ENCODE results near the gene DOK5.
A peak's percentile ranks its signal among the peaks of the same experiment; 100 is the strongest.

Gene DOK5

DNA sequence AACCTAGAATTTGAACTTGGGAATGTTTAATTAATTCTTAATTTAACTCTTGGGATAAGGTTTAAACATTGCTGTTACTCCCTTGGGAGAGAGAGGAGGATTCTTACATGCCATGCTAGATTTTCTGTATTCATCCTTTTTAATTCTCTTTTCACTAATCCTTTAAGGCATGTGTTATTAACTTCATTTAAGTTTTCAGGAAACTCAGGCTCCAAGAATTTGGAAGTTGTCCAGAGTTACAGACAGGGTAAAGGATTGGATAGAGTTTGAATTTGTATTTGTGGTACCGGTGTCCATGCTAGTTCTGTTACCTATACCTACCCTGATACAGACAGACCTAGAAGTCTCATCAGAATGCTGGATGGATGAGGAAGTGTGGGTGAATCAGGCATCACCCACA is 23.7 kb downstream of the DOK5 start:
- Mint-ChIP-seq H3K4me1 (no peaks in the 10 kb centered on the region), H3K27ac (no peak overlapping the region), H3K27me3 (ENCODE audit: low read depth, poor library complexity) (peaks cover 6% of the 10 kb centered on the region), H3K4me3 (no peak overlapping the region), H3K9me3 (no peaks in the 10 kb centered on the region), H3K36me3 (ENCODE audit: low read depth) (no peaks in the 10 kb centered on the region)
- no peak for DNase-seq
- TF ChIP-seq, protein P1, sequence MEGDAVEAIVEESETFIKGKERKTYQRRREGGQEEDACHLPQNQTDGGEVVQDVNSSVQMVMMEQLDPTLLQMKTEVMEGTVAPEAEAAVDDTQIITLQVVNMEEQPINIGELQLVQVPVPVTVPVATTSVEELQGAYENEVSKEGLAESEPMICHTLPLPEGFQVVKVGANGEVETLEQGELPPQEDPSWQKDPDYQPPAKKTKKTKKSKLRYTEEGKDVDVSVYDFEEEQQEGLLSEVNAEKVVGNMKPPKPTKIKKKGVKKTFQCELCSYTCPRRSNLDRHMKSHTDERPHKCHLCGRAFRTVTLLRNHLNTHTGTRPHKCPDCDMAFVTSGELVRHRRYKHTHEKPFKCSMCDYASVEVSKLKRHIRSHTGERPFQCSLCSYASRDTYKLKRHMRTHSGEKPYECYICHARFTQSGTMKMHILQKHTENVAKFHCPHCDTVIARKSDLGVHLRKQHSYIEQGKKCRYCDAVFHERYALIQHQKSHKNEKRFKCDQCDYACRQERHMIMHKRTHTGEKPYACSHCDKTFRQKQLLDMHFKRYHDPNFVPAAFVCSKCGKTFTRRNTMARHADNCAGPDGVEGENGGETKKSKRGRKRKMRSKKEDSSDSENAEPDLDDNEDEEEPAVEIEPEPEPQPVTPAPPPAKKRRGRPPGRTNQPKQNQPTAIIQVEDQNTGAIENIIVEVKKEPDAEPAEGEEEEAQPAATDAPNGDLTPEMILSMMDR (IDR thresholded peaks at IDR 0.05), result no peak

DNA sequence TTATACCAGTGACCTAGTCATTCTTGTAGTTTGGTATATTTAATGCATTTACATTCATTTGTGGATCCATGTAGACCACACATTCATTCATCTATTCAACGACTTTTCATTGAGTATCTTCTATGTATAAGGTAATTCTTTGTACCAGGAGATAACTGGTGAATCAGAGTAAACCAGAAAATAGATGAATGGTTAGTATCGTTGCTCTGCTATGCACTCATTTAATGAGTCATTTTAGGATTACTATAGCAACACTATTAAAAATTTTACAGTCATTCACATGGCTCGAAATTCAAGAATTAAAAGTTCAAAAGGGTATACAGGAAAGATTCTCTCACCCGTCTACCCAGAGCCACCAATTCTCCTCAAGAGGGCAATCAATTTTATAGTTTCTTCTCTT is 26.8 kb downstream of the DOK5 start:
- no peak for DNase-seq
- Mint-ChIP-seq H3K4me3 (no peak overlapping the region), H3K27ac (no peak overlapping the region), H3K4me1 (no peaks in the 10 kb centered on the region), H3K9me3 (no peaks in the 10 kb centered on the region), H3K36me3 (ENCODE audit: low read depth) (no peaks in the 10 kb centered on the region), H3K27me3 (ENCODE audit: low read depth, poor library complexity) (peaks cover 6% of the 10 kb centered on the region)
- TF ChIP-seq, protein P1 (IDR thresholded peaks at IDR 0.05), result no peak

DNA sequence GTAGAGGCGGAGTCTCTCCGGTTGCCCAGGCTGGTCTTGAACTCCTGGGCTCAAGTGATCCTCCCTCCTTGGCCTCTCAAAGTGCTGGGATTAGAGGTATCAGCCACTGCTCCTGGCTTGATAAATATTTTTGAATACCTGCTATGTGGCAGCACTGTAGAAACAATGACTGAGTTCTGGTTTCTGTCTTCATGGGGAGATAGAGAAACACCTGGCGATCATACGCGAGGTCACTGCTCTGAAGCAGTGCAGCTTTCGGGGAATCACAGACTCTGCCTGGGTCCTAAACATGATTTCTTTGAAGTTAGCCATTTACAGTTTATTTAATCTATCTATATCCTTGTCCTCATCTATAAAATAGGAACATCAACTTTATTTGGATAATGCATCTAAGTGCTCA is 31.2 kb downstream of the DOK5 start:
- TF ChIP-seq, protein P1 (IDR thresholded peaks at IDR 0.05), result no peak
- no peak for DNase-seq
- Mint-ChIP-seq H3K27me3 (ENCODE audit: low read depth, poor library complexity) (no peaks in the 10 kb centered on the region), H3K36me3 (ENCODE audit: low read depth) (no peaks in the 10 kb centered on the region), H3K4me1 (no peaks in the 10 kb centered on the region), H3K9me3 (no peaks in the 10 kb centered on the region), H3K4me3 (no peak overlapping the region), H3K27ac (no peak overlapping the region)

DNA sequence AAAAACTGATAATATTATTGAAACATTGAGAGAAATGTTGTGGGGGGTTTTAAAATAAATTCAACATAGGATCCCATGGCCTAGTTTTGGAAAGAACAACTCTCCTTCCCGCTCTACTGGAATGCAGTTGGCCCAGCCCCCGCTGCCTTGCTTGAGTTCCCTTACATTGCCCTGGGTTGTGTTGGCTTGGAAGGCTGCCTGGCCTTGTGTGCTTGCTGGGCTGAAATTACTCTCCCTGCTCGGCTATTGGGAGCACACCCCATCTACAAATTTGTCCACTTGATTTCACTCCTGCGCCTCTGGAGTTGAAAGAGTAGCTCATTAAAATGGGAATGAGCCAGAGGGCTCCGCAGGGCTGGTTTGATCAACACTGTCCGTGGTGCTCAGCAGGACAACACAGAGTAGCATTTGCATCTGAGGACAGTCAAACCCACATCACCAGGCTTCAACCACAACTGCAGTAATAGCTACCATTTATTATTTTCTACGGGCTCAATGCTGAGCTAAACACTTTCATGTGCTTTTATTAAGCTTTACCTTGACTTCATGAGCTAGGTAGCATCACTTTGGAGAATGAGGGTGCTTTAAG is 35.2 kb downstream of the DOK5 start:
- Mint-ChIP-seq H3K27me3 (ENCODE audit: low read depth, poor library complexity) (peaks cover 3% of the 10 kb centered on the region), H3K36me3 (ENCODE audit: low read depth) (no peaks in the 10 kb centered on the region), H3K4me1 (no peaks in the 10 kb centered on the region), H3K27ac (no peak overlapping the region), H3K4me3 (no peak overlapping the region), H3K9me3 (peaks cover 9% of the 10 kb centered on the region)
- TF ChIP-seq, protein P1 (IDR thresholded peaks at IDR 0.05), result no peak
- DNase-seq, result peak; percentile 14

DNA sequence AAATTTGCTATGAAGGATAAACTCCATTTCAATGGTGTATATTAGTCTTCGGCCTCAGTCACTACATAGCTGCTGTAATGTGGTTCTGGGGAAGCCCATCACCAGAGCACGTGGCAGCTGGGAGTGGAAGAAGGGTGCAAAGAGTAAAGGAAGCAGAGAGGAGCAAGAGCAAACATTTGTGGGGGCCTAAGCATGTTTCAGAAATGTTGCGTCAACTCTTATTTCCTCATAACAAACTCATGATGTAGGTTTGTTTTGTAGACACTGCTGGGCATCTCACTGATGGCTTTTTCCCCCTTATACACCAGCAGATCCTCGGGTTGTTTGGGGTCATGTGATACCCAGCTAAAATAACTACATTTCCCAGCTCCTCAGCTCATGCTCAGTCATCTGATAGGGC is 37.3 kb downstream of the DOK5 start:
- TF ChIP-seq, protein P1 (IDR thresholded peaks at IDR 0.05), result no peak
- Mint-ChIP-seq H3K4me1 (no peaks in the 10 kb centered on the region), H3K27ac (no peak overlapping the region), H3K27me3 (ENCODE audit: low read depth, poor library complexity) (peaks cover 3% of the 10 kb centered on the region), H3K9me3 (peaks cover 9% of the 10 kb centered on the region), H3K4me3 (no peak overlapping the region), H3K36me3 (ENCODE audit: low read depth) (no peaks in the 10 kb centered on the region)
- DNase-seq, result no peak

DNA sequence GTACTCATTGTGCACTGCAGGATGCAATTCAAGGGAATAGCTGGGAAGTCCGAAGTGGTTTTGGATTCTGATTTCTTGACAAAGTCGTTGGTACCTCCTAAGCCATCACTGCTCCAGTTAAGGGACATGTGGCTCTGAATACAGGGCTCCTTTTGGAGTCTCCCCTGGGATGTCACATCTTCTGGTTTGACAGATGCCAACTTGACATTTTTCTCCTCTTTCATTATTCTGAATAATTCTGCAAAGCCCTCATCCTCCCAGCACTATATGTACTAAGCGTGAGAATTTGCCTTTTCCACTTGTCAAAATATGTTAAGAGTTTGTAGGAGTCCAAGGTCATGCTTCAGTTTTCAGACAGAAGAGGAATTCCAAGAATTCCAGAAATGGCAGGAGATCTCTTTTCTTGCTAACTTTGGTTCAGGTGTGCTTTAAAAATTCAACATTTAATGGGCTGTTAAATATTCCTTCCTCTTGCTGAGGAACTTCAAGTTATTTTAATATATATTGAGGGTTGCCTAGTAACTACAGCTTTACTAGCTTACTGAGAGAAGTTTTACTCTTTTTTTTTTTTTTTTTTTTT is 38.7 kb downstream of the DOK5 start:
- DNase-seq, result no peak
- Mint-ChIP-seq H3K27me3 (ENCODE audit: low read depth, poor library complexity) (peaks cover 3% of the 10 kb centered on the region), H3K4me3 (no peak overlapping the region), H3K4me1 (no peaks in the 10 kb centered on the region), H3K9me3 (peaks cover 9% of the 10 kb centered on the region), H3K36me3 (ENCODE audit: low read depth) (no peaks in the 10 kb centered on the region), H3K27ac (no peak overlapping the region)
- TF ChIP-seq, protein P1 (IDR thresholded peaks at IDR 0.05), result no peak
